Psoas muscle (tissue), 8 donors: ENCODE measurements around the gene CCZ1B. TPM values are rescaled to one million over a fixed set of nuclear protein-coding genes. Genes with fewer than 3 reads are reported as not detected.
A peak's percentile ranks its signal among the peaks of the same experiment; 100 is the strongest.
"Not testable (repeated sequence)": the region's sequence is repeated elsewhere in the genome, so short reads cannot be mapped to it uniquely, and the experiment has no call there.

ENCODE experiments used
- ATAC-seq, 4 donors: fragments of 200-7000 bp; cut with Tn5 transposase; one replicate each; pipeline ENCODE4 v1.9.1; 2020; ENCODE audit warnings: moderate library complexity in 3 of 4, mild to moderate bottlenecking in 2 of 4
- DNase-seq, 2 donors: peaks; one replicate each; pipeline ENCODE4 v3.0.0-alpha.2; 2020
- H3K27ac ChIP-seq: fragments of 200-600 bp; one replicate; pipeline ENCODE4 v1.8.0; 2022
- H3K27me3 ChIP-seq, 3 donors: fragments of 200-600 bp in 1 of 3; one replicate each; pipeline versions ENCODE4 v1.6.1 to v1.8.0; 2013 to 2022; ENCODE audit warnings: low read length in 2 of 3, mild to moderate bottlenecking in 2 of 3, moderate library complexity in 1 of 3; ENCODE audit not compliant: insufficient read depth in 3 of 3
- H3K36me3 ChIP-seq, 2 donors: fragments of 200-600 bp in 1 of 2; one replicate each; pipeline versions ENCODE4 v1.6.1 to v1.8.0; 2013 to 2022; ENCODE audit warnings: low read depth in 1 of 2, mild to moderate bottlenecking in 1 of 2, moderate library complexity in 1 of 2; ENCODE audit not compliant: insufficient read depth in 1 of 2
- H3K4me1 ChIP-seq: fragments of 200-600 bp; one replicate; pipeline ENCODE4 v1.8.0; 2022
- H3K4me3 ChIP-seq: fragments of 200-600 bp; one replicate; pipeline ENCODE4 v1.8.0; 2022; ENCODE audit warnings: mild to moderate bottlenecking
- H3K9me3 ChIP-seq: fragments of 200-600 bp; one replicate; pipeline ENCODE4 v1.8.0; 2022
- WGBS, 3 donors: extraction: QIAGEN DNeasy Blood & Tissue Kit; methylation state at CpG; one replicate each; pipeline versions ENCODE4 v1.1.6 to v1.1.7; 2013; 5-methylcytosine and 5-hydroxymethylcytosine counted together
- intact Hi-C, 2 donors: fragments of 100-400 bp; cut with DNase I; formaldehyde crosslinking; loops; one replicate each; pipeline versions ENCODE4 v1.11.0 to v1.14.2; 2022
- polyA plus RNA-seq, 3 donors: library from polyadenylated mRNA; stranded (reverse); fragments of 200-250 nt; gene quantifications; one replicate each; pipeline ENCODE4 v1.2.3, GENCODE V29; 2013
- total RNA-seq, 4 donors: library from RNA; stranded (reverse); fragmentation: NEBNext Ultra II Directional in 2 of 4; extraction: Animal tissue kit (Norgen Biotek cat#: 25700) in 2 of 4; gene quantifications; one replicate each; pipeline versions ENCODE4 v1.2.1 to v1.2.4, GENCODE V29; 2021 to 2023
- donor health status: healthy with polysubstance abuse.
- donor health status: DM: no; HTN: no; CAD: no; lungs with moderate emphysema.
- donor health status: Bipolar disorder and iron deficiency.
- donor health status: healthy.
- donor health status: DM: yes; HTN: yes; CAD: no.
- donor health status: DM: no; HTN: no; CAD: no.
- donor health status: DM: no; HTN: no; CAD: no.
- donor health status: DM: yes; HTN: yes; CAD: no.

The CCZ1B gene
- total and polyA plus RNA-seq, 7 donors, result 14.5 to 28.1 (median 19.9) TPM

GRCh38 chr7:6815470-6815869 is 10.6 kb downstream of the CCZ1B start:
- H3K27me3 ChIP-seq, result not testable (repeated sequence)

GRCh38 chr7:6813011-6813410 is 13.1 kb downstream of the CCZ1B start:
- H3K4me1 ChIP-seq, H3K4me3 ChIP-seq, H3K9me3 ChIP-seq, intact Hi-C loops, ATAC-seq, H3K27me3 ChIP-seq, DNase-seq, H3K27ac ChIP-seq: not testable (repeated sequence)
- WGBS, 3 donors, result 97 to 100% (median 100%) methylated on average over 2 of the region's 2 CpGs
- H3K36me3 ChIP-seq, result peaks cover 0 to 52% of the 10 kb centered on the region in 2 donors

More at GRCh38 chr7:6815470-6815869, 10.6 kb downstream of the CCZ1B start:
- H3K4me1 ChIP-seq, H3K27ac ChIP-seq, intact Hi-C loops, H3K4me3 ChIP-seq, DNase-seq, ATAC-seq, H3K9me3 ChIP-seq: not testable (repeated sequence)
- peaks cover 0 to 67% of the 10 kb centered on the region in 2 donors for H3K36me3 ChIP-seq
- WGBS, 3 donors, result 73 to 84% (median 77%) methylated on average over 4 to 7 of the region's 7 CpGs

GRCh38 chr7:6807959-6808358 is 18.1 kb downstream of the CCZ1B start:
- WGBS, 3 donors, result 64 to 83% (median 82%) methylated on average over 3 to 4 of the region's 6 CpGs
- intact Hi-C loops, H3K4me1 ChIP-seq, H3K27me3 ChIP-seq, H3K9me3 ChIP-seq, H3K4me3 ChIP-seq, ATAC-seq, H3K27ac ChIP-seq, DNase-seq: not testable (repeated sequence)
- peaks cover 0 to 28% of the 10 kb centered on the region in 2 donors for H3K36me3 ChIP-seq

GRCh38 chr7:6807393-6807918 is 18.6 kb downstream of the CCZ1B start:
- 57 to 80% methylated on average over 1 to 2 of the region's 4 CpGs; no CpG with 5 or more reads in 1 of the 3 donors for WGBS, 3 donors
- H3K27ac ChIP-seq, H3K4me1 ChIP-seq, ATAC-seq, H3K4me3 ChIP-seq, DNase-seq, intact Hi-C loops, H3K27me3 ChIP-seq, H3K9me3 ChIP-seq: not testable (repeated sequence)
- H3K36me3 ChIP-seq, result peaks cover 0 to 25% of the 10 kb centered on the region in 2 donors

- intact Hi-C loops, DNase-seq, H3K27ac ChIP-seq, H3K4me3 ChIP-seq, H3K36me3 ChIP-seq, H3K4me1 ChIP-seq, H3K9me3 ChIP-seq, ATAC-seq, H3K27me3 ChIP-seq: not testable (repeated sequence)
- 89 to 100% methylated on average over 1 of the region's 2 CpGs; no CpG with 5 or more reads in 1 of the 3 donors for WGBS, 3 donors
Observed at GRCh38 chr7:6800331-6800730, 25.7 kb downstream of the CCZ1B start.

- ATAC-seq, DNase-seq, H3K9me3 ChIP-seq, H3K4me1 ChIP-seq, H3K27ac ChIP-seq, H3K36me3 ChIP-seq, H3K4me3 ChIP-seq, H3K27me3 ChIP-seq, intact Hi-C loops: not testable (repeated sequence)
- 72% methylated on average over 2 of the region's 12 CpGs; no CpG with 5 or more reads in 2 of the 3 donors for WGBS, 3 donors
Observed at GRCh38 chr7:6799887-6800286, 26.2 kb downstream of the CCZ1B start.

GRCh38 chr7:6798047-6798446 is 28.0 kb downstream of the CCZ1B start:
- DNase-seq, intact Hi-C loops, H3K27ac ChIP-seq, H3K27me3 ChIP-seq, H3K9me3 ChIP-seq, H3K36me3 ChIP-seq, H3K4me3 ChIP-seq, H3K4me1 ChIP-seq: not testable (repeated sequence)
- peak; percentile 47 to 86 (median 72) for ATAC-seq
- 89% methylated on average over 1 of the region's 8 CpGs; no CpG with 5 or more reads in 2 of the 3 donors for WGBS, 3 donors

- H3K9me3 ChIP-seq, H3K27me3 ChIP-seq, ATAC-seq, DNase-seq, H3K36me3 ChIP-seq, intact Hi-C loops, H3K27ac ChIP-seq, H3K4me3 ChIP-seq, H3K4me1 ChIP-seq: not testable (repeated sequence)
- WGBS, 3 donors, result 85 to 89% (median 85%) methylated on average over 5 of the region's 5 CpGs
Observed at GRCh38 chr7:6797218-6797617, 28.9 kb downstream of the CCZ1B start.

GRCh38 chr7:6794276-6794675 is 31.8 kb downstream of the CCZ1B start:
- H3K4me3 ChIP-seq, intact Hi-C loops, H3K27ac ChIP-seq, H3K4me1 ChIP-seq, H3K36me3 ChIP-seq, DNase-seq, H3K27me3 ChIP-seq, H3K9me3 ChIP-seq: not testable (repeated sequence)
- ATAC-seq, result peak in 1 of 4 donors; percentile 11
- 83 to 100% (median 87%) methylated on average over 2 of the region's 11 CpGs for WGBS, 3 donors

- H3K4me1 ChIP-seq, H3K4me3 ChIP-seq, DNase-seq, H3K36me3 ChIP-seq, H3K27me3 ChIP-seq, H3K9me3 ChIP-seq, intact Hi-C loops, H3K27ac ChIP-seq: not testable (repeated sequence)
- WGBS, 3 donors, result 42 to 48% (median 43%) methylated on average over 6 to 8 of the region's 15 CpGs
- peak in 3 of 4 donors; percentile 49 to 69 (median 68) for ATAC-seq
Observed at GRCh38 chr7:6792113-6792872, 33.8 kb downstream of the CCZ1B start.

- not testable (repeated sequence) for ATAC-seq, DNase-seq
Observed at GRCh38 chr7:6789353-6789752, 36.7 kb downstream of the CCZ1B start.

More at GRCh38 chr7:6789353-6789752, 36.7 kb downstream of the CCZ1B start:
- H3K4me3 ChIP-seq, H3K27me3 ChIP-seq, intact Hi-C loops, H3K9me3 ChIP-seq, H3K4me1 ChIP-seq, H3K27ac ChIP-seq, H3K36me3 ChIP-seq: not testable (repeated sequence)
- no CpG with 5 or more reads among the region's 13 CpGs for WGBS, 3 donors
